Liver (tissue), 3 donors: ENCODE results near the gene SALL3.

Source experiments
- ATF3 ChIP-seq: IDR thresholded peaks from 2 replicates; pipeline ENCODE4 v1.6.1; 2016; ENCODE audit warnings: antibody characterized with exemption
- CTCF ChIP-seq: fragments of 150-350 bp; IDR thresholded peaks from 2 replicates; pipeline ENCODE4 v1.5.1; 2017; ENCODE audit warnings: improper control_type of control experiment, low read depth, low read length; ENCODE audit not compliant: missing input control
- EGR1 ChIP-seq, 2 donors: IDR thresholded peaks; 2 replicates each; pipeline ENCODE4 v1.6.1; 2016 to 2018; ENCODE audit warnings: antibody characterized with exemption in 2 of 2, low read depth in 2 of 2
- GABPA ChIP-seq, 2 donors: IDR thresholded peaks in 1 of 2; conservative IDR thresholded peaks in 1 of 2; 2 replicates each; pipeline ENCODE4 v1.6.1; 2016; ENCODE audit warnings: antibody characterized with exemption in 2 of 2, mild to moderate bottlenecking in 1 of 2, moderate library complexity in 1 of 2
- JUND ChIP-seq, 2 donors: IDR thresholded peaks; 2 replicates each; pipeline ENCODE4 v1.6.1; 2016; ENCODE audit warnings: antibody characterized with exemption in 2 of 2
- MAX ChIP-seq: IDR thresholded peaks from 2 replicates; pipeline ENCODE4 v1.6.1; 2016; ENCODE audit warnings: antibody characterized with exemption
- NR2F2 ChIP-seq: IDR thresholded peaks from 2 replicates; pipeline ENCODE4 v1.6.1; 2016; ENCODE audit warnings: antibody characterized with exemption
- RAD21 ChIP-seq, 2 donors: IDR thresholded peaks; 2 replicates each; pipeline ENCODE4 v1.6.1; 2016; ENCODE audit warnings: antibody characterized with exemption in 2 of 2, mild to moderate bottlenecking in 2 of 2
- REST ChIP-seq: IDR thresholded peaks from 2 replicates; pipeline ENCODE4 v1.6.1; 2016; ENCODE audit warnings: antibody characterized with exemption, mild to moderate bottlenecking
- RXRA ChIP-seq, 2 donors: IDR thresholded peaks; 2 replicates each; pipeline ENCODE4 v1.6.1; 2017 to 2018; ENCODE audit warnings: antibody characterized with exemption in 2 of 2, mild to moderate bottlenecking in 1 of 2
- SP1 ChIP-seq: IDR thresholded peaks from 2 replicates; pipeline ENCODE4 v1.6.1; 2018; ENCODE audit warnings: antibody characterized with exemption, mild to moderate bottlenecking
- TAF1 ChIP-seq: conservative IDR thresholded peaks from 2 replicates; pipeline ENCODE4 v1.6.1; 2016; ENCODE audit warnings: antibody characterized with exemption, mild to moderate bottlenecking
- YY1 ChIP-seq: IDR thresholded peaks from 2 replicates; pipeline ENCODE4 v1.6.1; 2016; ENCODE audit warnings: antibody characterized with exemption, mild to moderate bottlenecking
- donor health status: healthy.
- donor health status: healthy.

GRCh38 chr18:78955051-78955450 is 24.6 kb upstream of the SALL3 start:
- TF ChIP-seq CTCF (no peak), YY1 (no peak), EGR1 (IDR thresholded peaks at IDR 0.05; ENCODE audit: low read depth in 2 of 2) (no peak), RAD21 (IDR thresholded peaks at IDR 0.05) (no peak), JUND (IDR thresholded peaks at IDR 0.05) (no peak), RXRA (IDR thresholded peaks at IDR 0.05) (no peak), GABPA (IDR thresholded peaks at IDR 0.05 in 1 of 2, conservative IDR thresholded peaks at IDR 0.05 in 1 of 2) (no peak), TAF1 (no peak), REST (no peak), SP1 (no peak), MAX (no peak), NR2F2 (no peak), ATF3 (no peak)
